GM21390 (cell line): ENCODE measurements around the gene KCNK7.

Source experiments
- ATAC-seq: cut with Tn5 transposase; IDR thresholded peaks from one replicate; pipeline ENCODE4 v1.9.1; 2021; ENCODE audit not compliant: unreplicated experiment

The KCNK7 gene

GRCh38 chr11:65629579-65629978, 34.0 kb upstream of the KCNK7 start:
- ATAC-seq = no peak

GRCh38 chr11:65627202-65627601, 31.6 kb upstream of the KCNK7 start:
- no peak for ATAC-seq

- ATAC-seq = no peak
Observed at GRCh38 chr11:65625628-65626342, 30.2 kb upstream of the KCNK7 start.

- no peak for ATAC-seq
Observed at GRCh38 chr11:65624931-65625627, 29.5 kb upstream of the KCNK7 start.

- ATAC-seq = no peak
Observed at GRCh38 chr11:65623852-65624616, 28.4 kb upstream of the KCNK7 start.

- no peak for ATAC-seq
Observed at GRCh38 chr11:65623177-65623576, 27.6 kb upstream of the KCNK7 start.

GRCh38 chr11:65622011-65622410, 26.4 kb upstream of the KCNK7 start:
- no peak for ATAC-seq

- no peak for ATAC-seq
Observed at GRCh38 chr11:65621460-65621859, 25.9 kb upstream of the KCNK7 start.

GRCh38 chr11:65620666-65621065, 25.1 kb upstream of the KCNK7 start:
- ATAC-seq = no peak

GRCh38 chr11:65619281-65619928, 23.8 kb upstream of the KCNK7 start:
- no peak for ATAC-seq

GRCh38 chr11:65618763-65619162, 23.2 kb upstream of the KCNK7 start:
- no peak for ATAC-seq

GRCh38 chr11:65617990-65618751, 22.6 kb upstream of the KCNK7 start:
- ATAC-seq = no peak

- ATAC-seq = no peak
Observed at GRCh38 chr11:65617136-65617850, 21.7 kb upstream of the KCNK7 start.

GRCh38 chr11:65616575-65617001, 21.0 kb upstream of the KCNK7 start:
- no peak for ATAC-seq

- ATAC-seq = peak; percentile 3
Observed at GRCh38 chr11:65615950-65616574, 20.5 kb upstream of the KCNK7 start.

- peak; percentile 76 for ATAC-seq
Observed at GRCh38 chr11:65615229-65615949, 19.8 kb upstream of the KCNK7 start, which contains the start of gene PCNX3. PCNX3 (plus strand) TSS chr11:65615776; CDS start chr11:65616312, 536 bp downstream.

GRCh38 chr11:65613091-65613928, 17.7 kb upstream of the KCNK7 start:
- ATAC-seq = no peak

GRCh38 chr11:65612691-65613090, 17.1 kb upstream of the KCNK7 start:
- ATAC-seq = no peak
